Activated T-helper 1 cell treated with anti-CD3 and anti-CD28 coated beads, Interleukin-2, amount 50 U/mL, for 16 hours (primary cell): ENCODE results near the gene MEGF11.

Source experiments
- DNase-seq, 2 donors: peaks; one replicate each; pipeline ENCODE4 v3.0.0-alpha.2; 2020; ENCODE audit warnings: low read depth in 1 of 2, low spot score in 1 of 2

MEGF11 gene

DNA sequence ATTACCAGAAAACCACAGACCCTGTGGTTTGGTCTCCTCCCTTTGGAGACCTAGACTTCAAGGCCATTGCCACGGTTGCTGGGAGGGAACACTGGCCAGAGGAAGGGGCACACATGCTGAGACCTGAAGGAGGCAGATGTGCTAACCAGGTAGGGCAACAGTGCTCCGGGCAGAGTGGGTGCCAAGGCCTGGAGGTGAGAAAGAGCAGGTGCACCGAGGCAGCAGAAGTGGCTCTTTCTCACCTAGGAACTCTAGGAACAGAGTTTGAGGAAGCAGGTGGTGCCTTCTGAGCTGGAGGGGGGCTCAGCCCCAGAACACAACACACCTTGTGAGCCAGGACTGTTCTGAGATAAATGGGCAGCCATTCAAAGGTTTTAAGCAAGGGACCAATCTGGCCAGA, 106.1 kb downstream of the MEGF11 start:
- no peak for DNase-seq

DNA sequence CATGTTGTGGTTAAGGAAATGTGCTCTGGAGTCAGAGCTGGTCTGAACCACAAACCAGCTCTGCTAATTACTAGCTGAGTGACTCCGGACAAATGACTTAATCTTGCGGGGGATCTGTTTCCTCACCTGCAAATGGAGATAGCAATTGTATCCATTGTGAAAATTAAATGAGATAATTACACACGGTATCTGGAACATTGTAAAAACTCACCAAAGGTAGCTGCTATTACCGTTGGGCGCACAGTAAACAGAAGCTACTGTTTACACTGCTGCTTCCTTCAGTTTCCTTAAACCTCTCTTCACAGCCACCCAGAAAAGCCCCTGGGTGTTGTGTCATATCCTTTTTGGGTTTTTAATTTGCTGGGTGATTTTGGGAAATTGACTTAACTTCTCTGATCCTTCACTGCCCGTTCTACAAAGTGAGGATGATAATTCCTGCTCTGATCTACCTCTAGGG, 107.8 kb downstream of the MEGF11 start:
- no peak for DNase-seq

- no peak for DNase-seq
Observed at GRCh38 chr15:66144978-66145725, 108.4 kb downstream of the MEGF11 start.

GRCh38 chr15:66142285-66142684, 111.3 kb downstream of the MEGF11 start:
- no peak for DNase-seq

- no peak for DNase-seq
Observed at GRCh38 chr15:66139591-66140207, 113.9 kb downstream of the MEGF11 start.

DNA sequence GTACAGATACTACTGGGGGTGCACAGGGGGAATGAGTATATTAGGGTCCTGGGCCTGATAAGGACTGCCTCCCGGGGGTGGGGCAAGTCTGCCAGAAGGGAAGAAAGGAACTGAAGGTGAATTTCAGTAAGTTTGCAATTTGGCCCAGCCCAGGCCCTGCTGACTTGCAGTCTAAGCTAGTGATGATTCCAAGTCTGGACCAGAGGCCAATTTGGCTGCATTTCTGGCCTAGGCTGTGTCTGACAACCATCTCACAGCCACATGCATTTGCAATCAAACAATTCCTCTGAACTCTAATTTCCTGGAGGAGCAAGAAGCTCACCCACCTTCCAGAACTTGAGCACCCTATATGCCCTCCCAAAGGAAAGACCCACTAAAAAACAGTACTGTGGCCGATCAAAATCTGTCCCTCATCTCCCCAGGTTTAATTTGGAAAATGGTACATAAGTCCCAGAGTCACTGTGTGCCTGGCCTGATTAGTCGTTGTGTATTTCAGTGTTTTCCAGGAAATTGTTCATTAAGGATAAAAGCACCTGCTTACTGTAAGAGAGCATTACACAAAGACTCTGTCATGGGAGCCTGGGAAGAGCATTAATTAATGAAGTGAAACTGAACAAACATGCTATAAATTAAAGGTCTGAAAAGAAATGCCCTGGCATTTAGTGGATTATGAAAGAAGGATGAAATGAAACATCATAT, 114.5 kb downstream of the MEGF11 start:
- no peak for DNase-seq

DNA sequence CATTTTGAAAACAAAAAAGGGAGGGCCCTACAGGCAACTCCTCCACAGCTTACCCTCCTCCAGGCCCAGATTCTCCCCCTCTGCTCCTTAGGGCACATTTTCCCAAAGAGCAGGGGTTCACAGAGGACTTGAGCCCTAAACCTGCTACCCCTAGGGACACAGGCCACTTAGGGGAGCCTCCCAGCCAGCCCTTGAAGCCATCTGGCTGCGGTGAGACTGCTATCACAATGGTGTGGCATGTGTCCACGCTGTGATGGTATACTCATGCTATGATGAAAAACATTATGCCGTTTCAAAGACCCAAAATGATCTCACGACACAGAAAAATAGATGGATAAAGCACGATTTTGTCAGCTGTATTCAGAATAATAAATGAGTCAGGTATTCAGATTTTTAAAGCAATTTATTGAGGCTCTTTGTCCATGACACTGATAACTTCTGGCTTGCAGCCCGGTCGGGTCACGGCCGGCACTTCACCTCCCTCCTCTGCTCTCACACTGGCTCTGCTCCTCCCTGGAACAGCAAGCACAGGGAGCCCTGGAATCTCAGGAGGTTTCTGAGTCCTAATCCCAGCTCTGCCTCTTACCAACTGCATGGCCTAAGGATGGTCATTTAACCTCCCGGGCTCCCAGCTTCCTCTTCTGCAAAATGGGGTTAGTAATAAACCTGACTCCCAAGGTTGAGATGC, 115.3 kb downstream of the MEGF11 start:
- no peak for DNase-seq

- DNase-seq: no peak
Observed at GRCh38 chr15:66136948-66137347, 116.6 kb downstream of the MEGF11 start.

DNA sequence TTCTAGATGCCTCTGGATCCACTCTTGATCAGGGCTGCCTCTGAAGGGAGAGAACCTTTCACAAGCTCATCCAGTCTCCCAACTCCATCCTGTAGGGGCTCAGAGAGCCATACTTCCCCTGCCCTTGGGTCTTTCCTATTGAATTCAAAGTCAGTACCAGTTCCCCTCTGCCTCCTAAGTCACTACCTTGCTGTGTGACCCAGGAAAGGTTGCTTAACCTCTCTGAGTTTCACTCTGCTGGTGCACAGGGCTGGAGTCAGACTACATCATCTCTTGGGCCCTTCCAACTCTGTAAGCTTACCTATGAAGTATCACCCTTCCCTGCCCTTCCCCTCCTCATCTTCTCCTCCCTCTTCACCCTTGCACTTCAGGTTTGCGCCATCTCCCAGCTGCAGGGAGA, 117.9 kb downstream of the MEGF11 start:
- DNase-seq: no peak

GRCh38 chr15:66134284-66134683, 119.3 kb downstream of the MEGF11 start:
- DNase-seq: no peak

DNA sequence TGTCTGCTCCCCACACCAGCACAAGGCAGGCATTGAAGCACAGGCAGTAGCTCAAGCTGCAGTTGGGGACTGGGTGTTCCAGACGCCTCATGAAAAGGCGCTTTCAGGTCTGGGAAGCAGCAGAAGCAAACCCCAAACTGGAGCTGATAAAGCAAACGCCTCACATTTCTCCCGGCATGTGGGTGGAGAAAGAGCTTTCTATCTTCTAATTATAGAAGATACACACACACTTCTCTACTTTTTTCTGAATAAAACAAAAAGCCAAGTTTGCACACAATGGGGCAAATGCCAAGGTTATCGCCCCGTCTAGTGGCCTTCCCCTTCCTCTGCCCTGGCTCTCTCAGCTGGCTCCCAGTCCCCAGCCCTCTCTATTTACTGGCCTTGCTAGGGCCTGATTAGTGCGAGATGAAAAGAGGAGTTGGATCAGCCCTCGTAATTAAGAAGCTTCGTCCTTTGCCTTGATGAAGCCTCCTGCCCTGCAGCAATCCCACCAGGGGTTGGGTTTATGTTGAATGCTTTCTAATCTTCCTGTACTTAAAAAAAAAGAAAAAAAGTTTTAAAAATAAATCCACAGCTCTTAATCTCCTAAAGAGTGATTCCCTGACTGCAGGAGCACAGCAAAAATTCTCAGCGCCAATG, 120.2 kb downstream of the MEGF11 start:
- DNase-seq: no peak

DNA sequence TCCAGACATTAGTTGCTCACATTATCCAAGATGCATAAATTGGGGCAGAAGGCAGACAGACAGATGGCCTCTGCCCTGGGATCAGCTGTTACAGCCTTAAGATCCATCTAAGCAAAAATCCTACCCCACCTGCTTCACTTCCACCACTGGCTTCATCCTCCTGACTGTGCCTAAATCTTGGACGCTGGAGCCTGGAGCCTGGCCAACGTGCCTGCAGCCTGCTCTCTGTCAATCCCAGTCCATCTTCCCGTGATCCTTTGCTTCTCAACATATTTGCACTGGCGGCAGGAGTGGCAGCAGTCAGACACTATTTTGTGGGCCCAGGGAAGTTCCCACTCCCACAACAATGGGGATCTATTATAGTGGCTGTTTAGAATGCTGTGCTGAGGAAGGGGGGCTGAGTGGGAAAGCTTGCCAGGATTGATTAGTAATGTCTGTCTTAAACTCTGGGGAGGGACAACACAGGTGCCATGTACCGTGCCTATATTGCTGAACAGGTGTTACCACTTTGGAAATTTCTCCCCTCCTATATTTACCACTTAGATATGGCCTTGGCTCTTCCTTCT, 121.2 kb downstream of the MEGF11 start:
- no peak for DNase-seq

DNA sequence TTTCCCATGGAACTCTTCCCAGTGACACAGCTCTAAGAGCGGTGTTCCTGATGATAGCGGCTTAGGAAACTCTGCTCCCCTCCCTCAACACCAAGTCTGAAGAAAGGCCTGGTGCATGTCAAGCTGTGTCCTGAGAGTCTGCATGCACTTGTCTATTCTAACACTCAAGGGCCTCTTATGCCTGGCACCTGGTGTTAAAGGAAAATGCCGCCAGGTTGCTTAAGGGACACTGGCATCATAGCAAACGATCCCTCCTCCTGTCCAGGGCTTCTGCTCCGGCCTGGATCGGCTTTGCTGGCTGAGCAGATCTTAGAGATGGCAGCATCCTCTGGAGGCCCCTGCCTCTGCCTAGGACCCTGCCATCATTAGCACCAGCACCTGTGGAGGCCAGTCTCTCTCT, 121.7 kb downstream of the MEGF11 start:
- no peak for DNase-seq

DNA sequence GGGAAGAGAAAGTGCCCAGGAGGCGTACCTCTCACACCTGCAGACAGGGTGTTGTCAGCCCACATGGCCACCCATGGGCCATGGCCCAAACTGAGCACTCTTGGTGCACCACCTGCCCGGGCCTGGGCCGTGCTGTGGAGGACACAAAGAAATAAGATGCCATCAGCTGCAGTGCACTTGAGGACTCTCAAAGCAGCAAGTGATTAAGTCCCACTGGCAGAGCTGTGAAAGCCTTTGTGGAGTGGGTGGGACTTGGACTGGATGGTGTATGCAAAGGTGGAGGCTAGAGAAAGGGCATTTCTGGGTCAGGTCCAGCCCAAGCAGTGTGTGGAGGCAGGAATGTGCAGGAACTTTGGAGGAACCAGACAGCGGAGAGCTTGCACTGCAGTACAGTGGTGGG, 122.3 kb downstream of the MEGF11 start:
- no peak for DNase-seq

DNA sequence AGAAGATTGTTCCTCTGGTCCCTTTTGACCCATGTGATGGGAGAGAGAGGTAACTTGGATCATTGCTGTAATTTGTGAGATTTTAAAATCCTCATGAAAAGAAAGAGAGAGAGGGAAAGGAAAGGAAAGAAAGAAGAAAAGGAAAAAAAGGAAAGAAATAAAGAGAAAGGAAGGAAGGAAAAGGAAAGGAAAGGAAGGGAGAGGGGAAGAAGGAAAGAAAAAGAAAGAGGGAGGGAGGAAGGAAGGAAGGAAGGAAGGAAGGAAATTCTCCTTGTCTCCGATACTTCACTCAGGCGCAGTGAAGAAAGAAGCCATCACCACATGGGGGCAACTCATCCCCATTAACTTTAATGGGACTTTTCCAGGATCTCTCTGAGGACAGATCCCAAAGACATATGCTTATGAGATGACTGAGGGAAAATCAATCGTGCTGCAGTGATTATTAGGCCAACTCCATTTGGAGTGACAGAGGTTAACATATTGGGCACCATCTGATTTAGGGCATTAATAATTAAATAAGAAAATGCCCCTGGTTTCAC, 123.0 kb downstream of the MEGF11 start:
- no peak for DNase-seq

DNA sequence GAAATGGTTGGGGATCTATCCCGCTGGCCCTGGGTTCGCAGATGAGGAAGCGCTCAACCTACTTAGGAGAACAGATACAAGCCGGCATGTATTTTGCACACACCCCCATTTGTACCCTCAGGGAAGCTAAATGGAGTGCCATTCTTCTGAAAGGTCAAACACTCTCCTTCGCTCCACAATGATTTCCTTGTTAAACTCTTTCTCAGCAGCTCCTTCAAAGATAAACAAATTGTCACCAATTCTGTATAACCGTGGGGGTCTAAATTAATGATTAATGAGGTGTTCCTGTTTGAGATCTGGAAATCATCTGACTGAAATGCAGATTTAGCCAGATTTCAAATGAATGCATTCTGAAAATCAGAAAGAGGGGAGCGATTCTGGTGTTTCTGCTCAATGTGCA, 124.0 kb downstream of the MEGF11 start:
- no peak for DNase-seq

GRCh38 chr15:66128116-66128680, 125.4 kb downstream of the MEGF11 start:
- DNase-seq: no peak

DNA sequence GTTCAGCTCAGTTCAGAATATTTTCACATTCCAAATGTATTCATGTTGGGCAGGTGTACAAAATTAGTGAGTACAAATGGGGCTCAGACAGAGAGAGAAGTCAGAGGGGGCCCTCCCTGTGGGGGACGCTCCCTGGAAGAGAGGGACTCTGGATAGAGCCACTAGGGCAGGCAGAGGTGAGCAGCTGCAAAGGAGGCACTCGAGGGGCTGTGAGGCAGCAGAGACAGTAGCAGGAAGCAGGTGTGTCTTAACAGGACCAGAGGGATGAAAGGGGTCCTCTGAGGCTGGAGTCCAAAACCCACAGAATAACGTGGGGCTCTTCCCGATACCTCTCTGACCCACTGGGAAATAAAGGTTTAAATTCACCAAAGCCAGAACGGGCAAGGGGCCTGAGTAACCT, 127.1 kb downstream of the MEGF11 start:
- no peak for DNase-seq

DNA sequence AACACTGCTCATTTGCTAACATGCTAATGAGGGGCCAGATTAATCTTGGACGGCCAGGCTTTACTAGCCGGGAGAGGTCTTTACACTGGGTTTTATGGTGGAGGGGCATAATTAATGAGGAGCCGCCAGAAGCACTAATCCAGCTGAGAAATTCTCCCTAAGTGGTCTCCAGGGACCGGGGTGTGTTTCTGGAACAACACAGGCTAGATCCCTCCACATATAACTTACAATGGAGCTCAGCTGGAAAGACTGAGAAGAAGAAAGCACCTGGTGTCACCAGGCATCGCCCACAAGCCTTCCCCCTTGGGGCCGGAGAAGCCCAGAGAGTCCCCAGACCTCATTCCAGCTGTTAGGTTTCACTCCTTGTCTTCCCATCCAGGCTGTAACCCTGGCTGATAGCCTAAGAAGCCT, 127.5 kb downstream of the MEGF11 start:
- DNase-seq: no peak

- no peak for DNase-seq
Observed at GRCh38 chr15:66124651-66125050, 128.9 kb downstream of the MEGF11 start.
